ENCODE measurements around the gene PRG2.

Gene PRG2

GRCh38 chr11:57396744-57397143 lies 6.3 kb upstream of the PRG2 start:
- DNase-seq: no peak
- no peak overlapping the region for H3K27ac ChIP-seq
- TF ChIP-seq CTCF (IDR thresholded peaks at IDR 0.05; ENCODE audit: low read depth, low read length, missing control alignments): no peak
- H3K36me3 ChIP-seq (replicated peaks): no peaks in the 10 kb centered on the region
- in situ Hi-C loops (cut with HindIII; ENCODE audit: low pct_ligation_motif_present, low sequenced_read_pairs): no loop called here
- no peak overlapping the region for H3K4me3 ChIP-seq (ENCODE audit: low read depth, low read length)
- peaks cover 3% of the 10 kb centered on the region for H3K27me3 ChIP-seq (replicated peaks)

- Histone ChIP-seq H3K4me3 (ENCODE audit: low read depth, low read length) (no peak overlapping the region), H3K36me3 (replicated peaks) (no peaks in the 10 kb centered on the region), H3K27me3 (replicated peaks) (peaks cover 3% of the 10 kb centered on the region), H3K27ac (no peak overlapping the region)
- TF ChIP-seq CTCF (IDR thresholded peaks at IDR 0.05; ENCODE audit: low read depth, low read length, missing control alignments): no peak
- in situ Hi-C loops (cut with HindIII; ENCODE audit: low pct_ligation_motif_present, low sequenced_read_pairs): no loop called here
- DNase-seq: no peak
These were observed 5.6 kb upstream of the PRG2 start for GRCh38 chr11:57395905-57396623.

GRCh38 chr11:57394203-57394965 lies 3.9 kb upstream of the PRG2 start:
- DNase-seq: no peak
- Histone ChIP-seq H3K27me3 (replicated peaks) (no peaks in the 10 kb centered on the region), H3K27ac (no peak overlapping the region), H3K36me3 (replicated peaks) (no peaks in the 10 kb centered on the region), H3K4me3 (ENCODE audit: low read depth, low read length) (no peak overlapping the region)
- no peak for TF ChIP-seq CTCF (IDR thresholded peaks at IDR 0.05; ENCODE audit: low read depth, low read length, missing control alignments)
- in situ Hi-C loops (cut with HindIII; ENCODE audit: low pct_ligation_motif_present, low sequenced_read_pairs): no loop called here

GRCh38 chr11:57392763-57393105 lies 2.3 kb upstream of the PRG2 start:
- no peak for TF ChIP-seq CTCF (IDR thresholded peaks at IDR 0.05; ENCODE audit: low read depth, low read length, missing control alignments)
- H3K36me3 ChIP-seq (replicated peaks): no peaks in the 10 kb centered on the region
- H3K4me3 ChIP-seq (ENCODE audit: low read depth, low read length): no peak overlapping the region
- no peak for DNase-seq
- H3K27ac ChIP-seq: no peak overlapping the region
- in situ Hi-C loops (cut with HindIII; ENCODE audit: low pct_ligation_motif_present, low sequenced_read_pairs): no loop called here
- H3K27me3 ChIP-seq (replicated peaks): peaks cover 1% of the 10 kb centered on the region

- DNase-seq: no peak
- TF ChIP-seq CTCF (IDR thresholded peaks at IDR 0.05; ENCODE audit: low read depth, low read length, missing control alignments): no peak
- in situ Hi-C loops (cut with HindIII; ENCODE audit: low pct_ligation_motif_present, low sequenced_read_pairs): no loop called here
- Histone ChIP-seq H3K27ac (no peak overlapping the region), H3K4me3 (ENCODE audit: low read depth, low read length) (no peak overlapping the region), H3K27me3 (replicated peaks) (peaks cover 3% of the 10 kb centered on the region), H3K36me3 (replicated peaks) (no peaks in the 10 kb centered on the region)
These were observed 1.8 kb upstream of the PRG2 start for GRCh38 chr11:57392066-57392762.

Measured in brain microvascular endothelial cell (primary cell).